GM12878 (cell line): ENCODE results near the gene ADIPOR1. TPM values are rescaled to one million over a fixed set of nuclear protein-coding genes. Genes with fewer than 3 reads are reported as not detected.

Experiments
- BHLHE40 ChIP-seq, 2 experiments: fragments of 450-650 bp in 1 of 2; IDR thresholded peaks; 2 replicates each; pipeline ENCODE4 v1.6.1; 2011 to 2017; ENCODE audit warnings: low read depth in 2 of 2, borderline replicate concordance in 1 of 2, improper control_type of control experiment in 1 of 2, low read length in 1 of 2, mild to moderate bottlenecking in 1 of 2
- CBX3 ChIP-seq: fragments of 200-600 bp; sonication (generic); IDR thresholded peaks from 2 replicates; pipeline ENCODE4 v1.6.1; 2016; ENCODE audit warnings: low read depth, borderline replicate concordance
- CHD1 ChIP-seq: IDR thresholded peaks from 2 replicates; pipeline ENCODE4 v1.6.1; 2012; ENCODE audit warnings: low read depth, low read length, improper control_type of control experiment
- CHD2 ChIP-seq: IDR thresholded peaks from 2 replicates; pipeline ENCODE4 v1.6.1; 2011; ENCODE audit warnings: low read depth, low read length, improper control_type of control experiment, borderline replicate concordance
- HDGF ChIP-seq: fragments of 450-650 bp; IDR thresholded peaks from 2 replicates; pipeline ENCODE4 v1.6.1; 2016; ENCODE audit warnings: antibody characterized with exemption
- JUNB ChIP-seq: IDR thresholded peaks from 2 replicates; pipeline ENCODE4 v1.6.1; 2016; ENCODE audit warnings: antibody characterized with exemption, mild to moderate bottlenecking
- KLF5 ChIP-seq: fragments of 450-650 bp; IDR thresholded peaks from 2 replicates; pipeline ENCODE4 v1.6.1; 2014; ENCODE audit warnings: mild to moderate bottlenecking; ENCODE audit not compliant: partially characterized antibody
- MYC ChIP-seq: IDR thresholded peaks from 2 replicates; pipeline ENCODE4 v1.6.1; 2011; ENCODE audit warnings: mild to moderate bottlenecking, low read length, moderate library complexity, inconsistent platforms; ENCODE audit not compliant: insufficient read depth, insufficient replicate concordance, insufficient read length, severe bottlenecking
- NR2C2 ChIP-seq: IDR thresholded peaks from 2 replicates; pipeline ENCODE4 v1.6.1; 2011; ENCODE audit warnings: borderline replicate concordance, low read depth; ENCODE audit not compliant: control insufficient read depth, insufficient read length
- PAX8 ChIP-seq: fragments of 450-650 bp; IDR thresholded peaks from 2 replicates; pipeline ENCODE4 v1.6.1; 2017; ENCODE audit warnings: mild to moderate bottlenecking, moderate library complexity
- POLR2A ChIP-seq: IDR thresholded peaks from 2 replicates; pipeline ENCODE4 v1.6.1; 2011; ENCODE audit warnings: low read depth, mild to moderate bottlenecking, low read length
- POLR2AphosphoS2 ChIP-seq: IDR thresholded peaks from 2 replicates; pipeline ENCODE4 v1.6.1; 2011; ENCODE audit warnings: low read depth, mild to moderate bottlenecking, low read length, improper control_type of control experiment, moderate library complexity
- RELA ChIP-seq: fragments of 450-650 bp; IDR thresholded peaks from 2 replicates; pipeline ENCODE4 v1.8.0; 2014; ENCODE audit warnings: borderline replicate concordance; ENCODE audit not compliant: partially characterized antibody
- RFX5 ChIP-seq: IDR thresholded peaks from 2 replicates; pipeline ENCODE4 v1.6.1; 2011; ENCODE audit warnings: low read depth, low read length, improper control_type of control experiment
- SIN3A ChIP-seq: IDR thresholded peaks from 2 replicates; pipeline ENCODE4 v1.6.1; 2012; ENCODE audit warnings: low read depth, low read length, improper control_type of control experiment
- SIX5 ChIP-seq: IDR thresholded peaks from 2 replicates; pipeline ENCODE4 v1.6.1; 2011; ENCODE audit warnings: mild to moderate bottlenecking, low read depth, low read length, moderate library complexity; ENCODE audit not compliant: severe bottlenecking
- SMAD5 ChIP-seq: IDR thresholded peaks from 2 replicates; pipeline ENCODE4 v1.6.1; 2016; ENCODE audit warnings: antibody characterized with exemption, low read depth
- SREBF1 ChIP-seq: IDR thresholded peaks from 2 replicates; pipeline ENCODE4 v1.6.1; 2012; ENCODE audit warnings: mild to moderate bottlenecking, low read length
- SREBF2 ChIP-seq: IDR thresholded peaks from 2 replicates; pipeline ENCODE4 v1.6.1; 2012; ENCODE audit warnings: mild to moderate bottlenecking, low read length
- polyA plus RNA-seq, 11 experiments: library from polyadenylated mRNA; depleted of rRNA in 4 of 11; unstranded in 6 of 11; stranded (reverse) in 5 of 11; fragments of >200 nt; fragmentation: Nextera tagmentation in 4 of 11; fragmentation: Illumina TruSeq in 1 of 11; extraction: Ambion mirVana in 4 of 11; extraction: Trizol in 1 of 11; gene quantifications; 1 replicate in 1 of 11; 2 replicates in 10 of 11; pipeline versions ENCODE4 v1.2.1 to v1.2.3, GENCODE V29; 2011 to 2016; ENCODE audit warnings: inconsistent platforms in 2 of 11, missing spikeins in 2 of 11, low read depth in 1 of 11
- total RNA-seq, 4 experiments: library from RNA; depleted of rRNA in 3 of 4; stranded (reverse); fragments of >200 nt in 3 of 4; fragmentation: Illumina TruSeq in 1 of 4; extraction: Trizol in 1 of 4; gene quantifications; 2 replicates each; pipeline versions ENCODE4 v1.2.1 to v1.2.3, GENCODE V29; 2013 to 2021
- TF ChIP-seq, protein P1 (sequence below): IDR thresholded peaks from 2 replicates; pipeline ENCODE4 v1.6.1; 2012; ENCODE audit warnings: improper control_type of control experiment, low read depth, low read length; ENCODE audit not compliant: insufficient replicate concordance
- TF ChIP-seq, protein P2 (sequence below): IDR thresholded peaks from 2 replicates; pipeline ENCODE4 v1.6.1; 2011; ENCODE audit warnings: mild to moderate bottlenecking, low read depth, low read length, moderate library complexity; ENCODE audit not compliant: insufficient replicate concordance
- TF ChIP-seq, protein P3 (sequence below): fragments of 450-650 bp; IDR thresholded peaks from 2 replicates; pipeline ENCODE4 v1.6.1; 2016; ENCODE audit warnings: mild to moderate bottlenecking

ADIPOR1 gene
- total and polyA plus RNA-seq, 10 of the 15 experiments (the other 5 are each of a cell fraction or from before 2014, with no cell fraction given) = 18.4 to 122 (median 65.6) TPM

DNA sequence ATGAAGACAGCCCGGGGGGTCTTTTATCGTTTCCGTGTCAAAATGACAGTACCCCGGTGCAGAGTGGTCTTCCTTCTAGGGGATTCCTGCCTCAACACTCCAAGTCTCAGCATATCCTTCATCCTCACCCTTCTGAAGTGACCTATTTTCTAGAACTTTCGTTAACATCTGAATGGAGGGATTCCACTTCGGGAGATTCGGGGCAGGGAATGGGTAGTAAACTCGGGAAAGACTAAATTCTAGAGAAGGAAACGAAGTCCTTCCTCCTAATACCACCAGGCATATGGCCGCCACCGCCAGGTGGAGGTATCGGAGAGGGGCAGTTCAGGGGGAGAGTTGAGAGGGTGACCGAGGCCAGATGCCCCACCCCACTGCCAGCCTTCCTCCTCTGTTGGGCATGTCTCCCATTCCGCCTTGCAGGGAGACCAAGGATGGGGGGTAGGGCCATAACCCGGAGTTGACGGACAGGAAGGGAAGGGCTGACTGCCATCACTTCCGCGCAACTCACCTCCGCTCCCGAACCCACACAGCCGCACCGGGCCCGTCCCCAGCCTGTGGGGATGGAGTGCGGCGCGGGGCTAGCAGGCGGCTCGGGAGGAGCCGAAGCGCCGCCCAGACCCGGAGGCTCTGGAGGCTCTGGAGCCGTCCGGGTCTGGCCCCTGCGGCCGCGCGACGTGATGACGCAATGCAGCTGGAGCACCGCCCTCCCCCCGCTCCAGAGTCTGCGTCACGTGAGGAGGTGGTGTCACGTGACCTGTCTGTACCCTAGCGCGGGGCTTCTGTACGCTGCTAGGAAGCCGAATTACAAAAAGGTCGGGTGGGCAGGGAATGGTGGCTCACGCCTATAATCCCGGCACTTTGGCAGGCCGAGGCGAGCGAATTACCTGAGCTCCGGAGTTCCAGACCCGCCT, 31.3 kb downstream of the ADIPOR1 start, which contains the start of gene KLHL12 (continued):
- TF ChIP-seq BHLHE40 (IDR thresholded peaks at IDR 0.05; ENCODE audit: borderline replicate concordance in 1 of 2, low read depth in 2 of 2, low read length in 1 of 2) (peak; percentile 98 to 100), RFX5 (0 out of 2 replicates have a peak, but pooled peaks have one; percentile 45), CHD1 (no peak), CHD2 (peak; percentile 87), NR2C2 (no peak), HDGF (peak; percentile 67), JUNB (no peak), MYC (no peak), CBX3 (no peak), RELA (peak; percentile 98), KLF5 (peak; percentile 79), POLR2AphosphoS2 (peak; percentile 63; the same call in 1 of the 2 replicates), SMAD5 (peak; percentile 55; the same call in 1 of the 2 replicates), SIX5 (peak; percentile 14), SREBF2 (no peak), POLR2A (peak; percentile 97), PAX8 (no peak), SIN3A (peak; percentile 98), SREBF1 (0 out of 2 replicates have a peak, but pooled peaks have one; percentile 56)
- TF ChIP-seq, protein P1, sequence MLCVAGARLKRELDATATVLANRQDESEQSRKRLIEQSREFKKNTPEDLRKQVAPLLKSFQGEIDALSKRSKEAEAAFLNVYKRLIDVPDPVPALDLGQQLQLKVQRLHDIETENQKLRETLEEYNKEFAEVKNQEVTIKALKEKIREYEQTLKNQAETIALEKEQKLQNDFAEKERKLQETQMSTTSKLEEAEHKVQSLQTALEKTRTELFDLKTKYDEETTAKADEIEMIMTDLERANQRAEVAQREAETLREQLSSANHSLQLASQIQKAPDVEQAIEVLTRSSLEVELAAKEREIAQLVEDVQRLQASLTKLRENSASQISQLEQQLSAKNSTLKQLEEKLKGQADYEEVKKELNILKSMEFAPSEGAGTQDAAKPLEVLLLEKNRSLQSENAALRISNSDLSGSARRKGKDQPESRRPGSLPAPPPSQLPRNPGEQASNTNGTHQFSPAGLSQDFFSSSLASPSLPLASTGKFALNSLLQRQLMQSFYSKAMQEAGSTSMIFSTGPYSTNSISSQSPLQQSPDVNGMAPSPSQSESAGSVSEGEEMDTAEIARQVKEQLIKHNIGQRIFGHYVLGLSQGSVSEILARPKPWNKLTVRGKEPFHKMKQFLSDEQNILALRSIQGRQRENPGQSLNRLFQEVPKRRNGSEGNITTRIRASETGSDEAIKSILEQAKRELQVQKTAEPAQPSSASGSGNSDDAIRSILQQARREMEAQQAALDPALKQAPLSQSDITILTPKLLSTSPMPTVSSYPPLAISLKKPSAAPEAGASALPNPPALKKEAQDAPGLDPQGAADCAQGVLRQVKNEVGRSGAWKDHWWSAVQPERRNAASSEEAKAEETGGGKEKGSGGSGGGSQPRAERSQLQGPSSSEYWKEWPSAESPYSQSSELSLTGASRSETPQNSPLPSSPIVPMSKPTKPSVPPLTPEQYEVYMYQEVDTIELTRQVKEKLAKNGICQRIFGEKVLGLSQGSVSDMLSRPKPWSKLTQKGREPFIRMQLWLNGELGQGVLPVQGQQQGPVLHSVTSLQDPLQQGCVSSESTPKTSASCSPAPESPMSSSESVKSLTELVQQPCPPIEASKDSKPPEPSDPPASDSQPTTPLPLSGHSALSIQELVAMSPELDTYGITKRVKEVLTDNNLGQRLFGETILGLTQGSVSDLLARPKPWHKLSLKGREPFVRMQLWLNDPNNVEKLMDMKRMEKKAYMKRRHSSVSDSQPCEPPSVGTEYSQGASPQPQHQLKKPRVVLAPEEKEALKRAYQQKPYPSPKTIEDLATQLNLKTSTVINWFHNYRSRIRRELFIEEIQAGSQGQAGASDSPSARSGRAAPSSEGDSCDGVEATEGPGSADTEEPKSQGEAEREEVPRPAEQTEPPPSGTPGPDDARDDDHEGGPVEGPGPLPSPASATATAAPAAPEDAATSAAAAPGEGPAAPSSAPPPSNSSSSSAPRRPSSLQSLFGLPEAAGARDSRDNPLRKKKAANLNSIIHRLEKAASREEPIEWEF = no peak
- TF ChIP-seq, protein P2, sequence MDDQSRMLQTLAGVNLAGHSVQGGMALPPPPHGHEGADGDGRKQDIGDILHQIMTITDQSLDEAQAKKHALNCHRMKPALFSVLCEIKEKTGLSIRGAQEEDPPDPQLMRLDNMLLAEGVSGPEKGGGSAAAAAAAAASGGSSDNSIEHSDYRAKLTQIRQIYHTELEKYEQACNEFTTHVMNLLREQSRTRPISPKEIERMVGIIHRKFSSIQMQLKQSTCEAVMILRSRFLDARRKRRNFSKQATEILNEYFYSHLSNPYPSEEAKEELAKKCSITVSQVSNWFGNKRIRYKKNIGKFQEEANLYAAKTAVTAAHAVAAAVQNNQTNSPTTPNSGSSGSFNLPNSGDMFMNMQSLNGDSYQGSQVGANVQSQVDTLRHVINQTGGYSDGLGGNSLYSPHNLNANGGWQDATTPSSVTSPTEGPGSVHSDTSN = peak; percentile 58
- TF ChIP-seq, protein P3, sequence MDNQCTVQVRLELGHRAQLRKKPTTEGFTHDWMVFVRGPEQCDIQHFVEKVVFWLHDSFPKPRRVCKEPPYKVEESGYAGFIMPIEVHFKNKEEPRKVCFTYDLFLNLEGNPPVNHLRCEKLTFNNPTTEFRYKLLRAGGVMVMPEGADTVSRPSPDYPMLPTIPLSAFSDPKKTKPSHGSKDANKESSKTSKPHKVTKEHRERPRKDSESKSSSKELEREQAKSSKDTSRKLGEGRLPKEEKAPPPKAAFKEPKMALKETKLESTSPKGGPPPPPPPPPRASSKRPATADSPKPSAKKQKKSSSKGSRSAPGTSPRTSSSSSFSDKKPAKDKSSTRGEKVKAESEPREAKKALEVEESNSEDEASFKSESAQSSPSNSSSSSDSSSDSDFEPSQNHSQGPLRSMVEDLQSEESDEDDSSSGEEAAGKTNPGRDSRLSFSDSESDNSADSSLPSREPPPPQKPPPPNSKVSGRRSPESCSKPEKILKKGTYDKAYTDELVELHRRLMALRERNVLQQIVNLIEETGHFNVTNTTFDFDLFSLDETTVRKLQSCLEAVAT = no peak
